A673 (cell line): ENCODE results near the gene HES5.

Source experiments
- EZH2 ChIP-seq: fragments of 200-600 bp; sonication (generic); IDR thresholded peaks from 2 replicates; pipeline ENCODE4 v1.6.1; 2017; ENCODE audit warnings: borderline replicate concordance, low read depth, mild to moderate bottlenecking, mixed read lengths, antibody characterized with exemption, low read length; ENCODE audit not compliant: poor library complexity, severe bottlenecking
- TF ChIP-seq, protein P1 (sequence below): fragments of 300-800, 200-600 bp; sonication (generic); conservative IDR thresholded peaks from 2 replicates; pipeline ENCODE4 v1.5.1; 2017; ENCODE audit warnings: low read depth, mild to moderate bottlenecking, antibody characterized with exemption, low read length, moderate library complexity, mixed read lengths

DNA sequence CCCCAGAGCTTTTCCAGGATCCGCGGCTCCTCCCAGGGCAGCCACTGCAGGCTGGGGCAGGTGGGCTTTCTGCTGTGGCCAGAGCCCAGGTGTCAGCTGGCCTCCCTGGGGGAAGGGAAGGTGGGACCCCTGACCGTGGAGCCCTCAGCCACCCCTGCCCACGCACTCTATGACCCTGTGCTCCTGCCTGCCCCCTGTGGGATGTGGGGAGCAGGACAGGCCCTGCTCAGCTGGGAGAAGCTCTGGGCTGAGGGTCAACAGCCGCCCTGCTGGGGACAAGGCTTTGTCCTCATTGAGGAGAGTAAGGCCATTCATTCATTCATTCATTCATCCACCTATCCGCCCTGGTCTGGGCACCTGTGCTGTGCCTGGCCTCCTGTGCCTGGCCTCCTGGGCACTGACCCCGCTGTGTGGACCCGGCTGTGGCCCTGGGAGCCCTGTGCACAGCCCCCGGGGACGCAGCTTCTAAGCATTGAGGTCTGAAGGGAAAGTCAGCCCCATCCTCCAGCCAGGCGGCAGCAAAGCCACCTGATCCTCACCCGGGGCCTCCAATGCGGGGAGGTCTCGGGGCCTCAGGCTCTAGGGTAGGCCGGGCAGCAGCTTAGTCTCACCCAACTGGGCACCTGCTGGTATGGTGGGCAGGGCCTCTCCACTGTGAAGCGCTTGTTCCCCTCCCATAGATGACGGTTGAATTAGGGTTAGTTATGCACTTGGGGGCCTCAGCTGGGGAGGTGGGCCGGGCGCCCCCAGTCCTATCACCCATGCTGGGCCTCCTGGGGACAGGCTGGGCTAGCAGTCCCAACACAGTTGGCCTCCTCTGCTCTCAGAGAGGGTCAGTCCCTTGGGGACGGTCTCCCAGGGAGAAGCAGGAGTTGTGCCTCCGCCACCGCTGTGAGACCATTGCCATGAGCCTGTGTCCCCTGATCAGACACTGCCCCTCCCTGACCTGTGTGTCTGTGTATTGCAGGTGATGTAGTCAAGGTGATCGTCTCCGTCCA, 32.1 kb upstream of the HES5 start:
- TF ChIP-seq, protein P1, sequence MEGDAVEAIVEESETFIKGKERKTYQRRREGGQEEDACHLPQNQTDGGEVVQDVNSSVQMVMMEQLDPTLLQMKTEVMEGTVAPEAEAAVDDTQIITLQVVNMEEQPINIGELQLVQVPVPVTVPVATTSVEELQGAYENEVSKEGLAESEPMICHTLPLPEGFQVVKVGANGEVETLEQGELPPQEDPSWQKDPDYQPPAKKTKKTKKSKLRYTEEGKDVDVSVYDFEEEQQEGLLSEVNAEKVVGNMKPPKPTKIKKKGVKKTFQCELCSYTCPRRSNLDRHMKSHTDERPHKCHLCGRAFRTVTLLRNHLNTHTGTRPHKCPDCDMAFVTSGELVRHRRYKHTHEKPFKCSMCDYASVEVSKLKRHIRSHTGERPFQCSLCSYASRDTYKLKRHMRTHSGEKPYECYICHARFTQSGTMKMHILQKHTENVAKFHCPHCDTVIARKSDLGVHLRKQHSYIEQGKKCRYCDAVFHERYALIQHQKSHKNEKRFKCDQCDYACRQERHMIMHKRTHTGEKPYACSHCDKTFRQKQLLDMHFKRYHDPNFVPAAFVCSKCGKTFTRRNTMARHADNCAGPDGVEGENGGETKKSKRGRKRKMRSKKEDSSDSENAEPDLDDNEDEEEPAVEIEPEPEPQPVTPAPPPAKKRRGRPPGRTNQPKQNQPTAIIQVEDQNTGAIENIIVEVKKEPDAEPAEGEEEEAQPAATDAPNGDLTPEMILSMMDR: peak; percentile 28; the same call in 1 of the 2 replicates
- no peak for TF ChIP-seq EZH2
